ENCODE results near the gene FCRL5. TPM values are rescaled to one million over a fixed set of nuclear protein-coding genes. Genes with fewer than 3 reads are reported as not detected.

Gene FCRL5
- total and polyA plus RNA-seq, 2 donors from 2014 or later = 10.3 TPM; not detected in 1

- Histone ChIP-seq H3K9ac (ENCODE audit: low read length in 3 of 3) (no peak overlapping the region), H3K27me3 (ENCODE audit: control insufficient read depth, insufficient read depth, low read length) (no peaks in the 10 kb centered on the region), H3K9me3 (ENCODE audit: control insufficient read depth in 2 of 3, insufficient read depth in 1 of 3, low read length in 3 of 3) (no peaks in the 10 kb centered on the region), H3K27ac (ENCODE audit: low read depth in 2 of 2, low read length in 2 of 2) (no peak overlapping the region), H3K4me3 (ENCODE audit: low read length in 3 of 3) (no peak overlapping the region), H3K36me3 (ENCODE audit: control insufficient read depth in 2 of 3, insufficient read depth in 3 of 3, low read length in 3 of 3) (no peaks in the 10 kb centered on the region), H3K4me1 (ENCODE audit: control insufficient read depth in 2 of 3, insufficient read depth in 2 of 3, low read depth in 1 of 3, low read length in 3 of 3) (no peaks in the 10 kb centered on the region)
- no peak for DNase-seq
- intact Hi-C loops (cut with DNase I) = no loop called here
- no peak for TF ChIP-seq CTCF (IDR thresholded peaks at IDR 0.05; ENCODE audit: borderline replicate concordance, extremely low read depth, insufficient read depth)
- no peak for FAIRE-seq
These were observed 83.0 kb downstream of the FCRL5 start for GRCh38 chr1:157469300-157469699.

- Histone ChIP-seq H3K36me3 (ENCODE audit: control insufficient read depth in 2 of 3, insufficient read depth in 3 of 3, low read length in 3 of 3) (no peaks in the 10 kb centered on the region), H3K27ac (ENCODE audit: low read depth in 2 of 2, low read length in 2 of 2) (no peak overlapping the region), H3K9me3 (ENCODE audit: control insufficient read depth in 2 of 3, insufficient read depth in 1 of 3, low read length in 3 of 3) (no peaks in the 10 kb centered on the region), H3K4me1 (ENCODE audit: control insufficient read depth in 2 of 3, insufficient read depth in 2 of 3, low read depth in 1 of 3, low read length in 3 of 3) (no peaks in the 10 kb centered on the region), H3K4me3 (ENCODE audit: low read length in 3 of 3) (no peak overlapping the region), H3K9ac (ENCODE audit: low read length in 3 of 3) (no peak overlapping the region), H3K27me3 (ENCODE audit: control insufficient read depth, insufficient read depth, low read length) (no peaks in the 10 kb centered on the region)
- intact Hi-C loops (cut with DNase I) = no loop called here
- no peak for FAIRE-seq
- TF ChIP-seq CTCF (IDR thresholded peaks at IDR 0.05; ENCODE audit: borderline replicate concordance, extremely low read depth, insufficient read depth) = no peak
- no peak for DNase-seq
These were observed 86.3 kb downstream of the FCRL5 start for GRCh38 chr1:157466011-157466410.

Other genes with a start within 250 kb of the FCRL5 start
- gene FCRL4, start 45.6 kb upstream of the FCRL5 start, total RNA-seq = not detected
- gene FCRL4, start 45.6 kb upstream of the FCRL5 start, polyA plus RNA-seq (ENCODE audit: insufficient read depth, low read depth, low replicate concordance) = not detected
- gene FCRL3, start 148.3 kb upstream of the FCRL5 start, total RNA-seq = 1.4 TPM
- not detected for gene FCRL3, start 148.3 kb upstream of the FCRL5 start, polyA plus RNA-seq (ENCODE audit: insufficient read depth, low read depth, low replicate concordance)
- gene FCRL2, start 224.6 kb upstream of the FCRL5 start, total RNA-seq = 2.5 TPM
- gene FCRL2, start 224.6 kb upstream of the FCRL5 start, polyA plus RNA-seq (ENCODE audit: insufficient read depth, low read depth, low replicate concordance) = not detected